Right ventricle myocardium superior (tissue), 1 donor: ENCODE data around the gene CDC42BPG. TPM values are rescaled to one million over a fixed set of nuclear protein-coding genes. Genes with fewer than 3 reads are reported as not detected.

Experiments
- ATAC-seq: fragments of 200-7000 bp; cut with Tn5 transposase; one replicate; pipeline ENCODE4 v1.9.1; 2020; ENCODE audit warnings: mild to moderate bottlenecking; ENCODE audit not compliant: poor library complexity
- DNase-seq: peaks from one replicate; pipeline ENCODE4 v3.0.0-alpha.2; 2020
- intact Hi-C: fragments of 100-400 bp; cut with DNase I; formaldehyde crosslinking; loops from one replicate; pipeline ENCODE4 v1.11.2; 2022
- total RNA-seq: library from RNA; stranded (reverse); fragmentation: NEBNext Ultra II Directional; extraction: Animal tissue kit (Norgen Biotek cat#: 25700); gene quantifications from one replicate; pipeline ENCODE4 v1.2.1, GENCODE V29; 2021
- donor health status: DM: no; HTN: yes; CAD: no; lungs with severe emphysema.

CDC42BPG gene
- total RNA-seq, 1 donor from 2014 or later: 0.35 TPM

DNA sequence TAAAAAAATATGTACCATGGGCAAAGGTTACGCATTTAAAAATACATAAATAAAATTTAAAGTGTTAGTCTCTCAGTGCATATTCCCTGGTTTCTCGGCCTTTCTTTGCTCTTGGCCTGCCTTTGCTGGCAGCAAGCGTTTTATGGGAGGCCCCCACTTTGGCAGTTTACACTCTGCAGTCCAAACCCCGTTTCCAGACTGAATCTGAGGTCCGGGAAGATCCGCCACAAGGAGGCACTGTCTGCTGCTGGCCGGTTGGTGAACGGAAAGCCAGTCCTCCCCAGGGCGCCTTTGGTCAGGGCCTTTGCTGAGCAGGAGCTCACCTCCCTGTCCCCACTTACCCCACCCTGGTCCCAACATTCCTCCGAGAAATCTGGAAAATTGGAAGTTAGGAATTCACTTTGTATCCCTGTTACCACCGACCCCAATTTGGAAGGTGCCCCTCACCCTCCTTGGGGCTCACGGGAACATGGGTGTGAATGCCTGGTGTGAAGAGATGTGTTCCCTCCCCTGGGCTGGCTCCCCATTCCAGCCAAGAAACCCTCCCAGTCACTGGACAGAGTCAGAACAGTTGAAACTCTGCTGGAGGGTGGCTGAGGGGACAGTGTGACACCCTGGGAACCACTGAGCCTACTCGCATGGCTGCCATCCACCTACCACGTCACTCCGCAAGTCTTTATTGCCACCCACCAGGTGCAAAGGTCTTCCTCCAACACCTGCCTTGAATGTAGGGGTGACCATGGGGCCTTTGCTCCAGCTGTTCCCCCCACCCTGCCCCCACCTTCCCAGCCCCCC, 56.7 kb downstream of the CDC42BPG start:
- peak; percentile 74 for DNase-seq
- peak; percentile 70 for ATAC-seq
- intact Hi-C loops: no loop called here

DNA sequence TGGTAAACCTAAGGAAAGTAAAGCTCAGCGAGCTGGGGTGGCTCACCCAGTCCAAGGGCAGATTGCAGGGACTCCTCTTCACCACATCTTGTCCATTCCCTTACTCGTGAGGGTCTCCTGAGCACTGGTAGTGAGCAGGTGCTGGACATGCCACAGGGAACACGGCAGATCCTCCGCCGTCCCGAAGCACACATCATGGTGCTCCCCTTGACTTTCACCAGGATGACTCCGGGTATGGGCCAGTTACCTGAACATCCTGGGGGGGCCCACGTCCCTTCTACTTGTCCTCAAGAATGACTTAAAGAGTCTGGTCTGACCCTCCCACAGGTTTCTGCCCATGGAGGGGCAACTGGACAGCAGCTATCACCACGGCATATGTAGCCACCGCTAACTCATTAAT, 58.1 kb downstream of the CDC42BPG start:
- intact Hi-C loops: no loop called here
- ATAC-seq (no peak), DNase-seq (no peak)

DNA sequence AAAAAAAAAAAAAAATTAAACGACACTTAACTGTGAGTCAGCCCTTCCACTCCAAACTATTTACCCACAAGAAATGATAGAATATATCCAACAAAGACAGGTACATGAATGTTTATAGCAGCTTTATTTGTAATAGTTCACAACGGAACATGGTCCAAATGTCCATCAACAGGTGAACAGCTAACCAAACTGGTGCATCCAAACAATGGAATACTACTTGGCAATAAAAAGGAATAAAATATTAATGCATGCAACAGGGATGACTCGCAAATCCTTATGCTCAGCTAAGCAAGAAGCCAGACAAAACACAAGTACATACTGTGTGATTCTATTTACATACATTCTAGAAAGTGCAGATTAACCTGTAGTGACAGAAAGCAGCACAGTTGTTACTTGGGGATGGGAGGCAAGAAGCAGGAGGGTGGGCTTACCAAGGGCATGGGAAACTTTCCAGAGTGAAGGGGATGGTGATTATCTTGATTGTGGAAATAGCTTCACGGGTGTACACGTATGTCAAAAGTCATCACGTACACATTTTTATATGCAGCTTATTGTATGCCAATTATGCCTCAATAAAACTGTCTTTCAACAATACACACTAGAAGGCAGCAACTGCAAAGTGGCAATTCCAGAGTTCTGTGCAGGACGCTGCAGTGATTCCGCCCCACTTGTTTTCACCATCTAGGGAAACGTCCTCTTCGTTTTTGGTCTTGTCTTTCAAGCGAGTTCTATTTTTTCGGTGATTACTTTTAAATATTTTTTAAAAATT, 59.5 kb downstream of the CDC42BPG start:
- intact Hi-C loops: no loop called here
- ATAC-seq (no peak), DNase-seq (no peak)

DNA sequence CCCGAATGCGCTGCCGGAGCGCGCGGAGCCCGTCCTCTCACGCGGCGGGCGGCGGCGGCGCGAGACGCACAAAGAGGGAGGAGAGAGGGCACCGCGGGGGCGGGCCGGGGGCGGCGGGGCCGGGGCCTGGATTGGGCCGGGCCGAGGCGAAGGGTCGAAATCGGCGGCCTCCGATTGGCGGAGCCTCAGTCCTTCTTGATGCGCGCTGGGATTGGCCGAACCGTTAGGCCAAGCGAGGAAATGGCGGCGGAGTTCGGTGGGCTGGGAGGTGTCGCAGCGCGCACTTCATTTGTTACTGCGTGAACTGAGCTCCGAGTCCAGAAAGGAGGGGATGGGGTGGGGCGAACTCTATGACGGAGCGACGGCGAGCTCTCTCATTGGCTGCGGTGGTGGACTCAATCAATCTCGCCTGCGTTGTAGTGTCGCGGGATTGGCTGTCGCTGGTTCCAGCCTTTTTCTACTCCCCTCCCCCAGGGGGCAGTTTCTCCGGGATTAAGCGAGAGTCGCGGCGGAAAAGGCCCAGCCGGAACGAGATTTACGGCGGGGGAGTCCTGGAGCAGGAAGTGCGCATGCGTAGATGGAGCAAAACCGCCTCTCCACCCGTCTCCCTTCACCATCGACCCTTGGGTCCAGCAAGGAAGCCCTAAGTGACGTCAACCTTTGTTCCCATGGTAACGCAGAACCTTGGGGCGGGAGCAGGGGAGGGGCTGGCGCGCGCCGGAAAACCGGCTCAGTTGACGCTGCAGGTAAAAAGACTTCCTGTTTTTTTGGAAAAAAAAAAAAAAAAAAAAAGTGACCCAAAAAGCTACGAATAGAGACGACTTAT, 65.8 kb downstream of the CDC42BPG start, which contains the start of gene SF1:
TSS of gene SF1 (minus strand) at position 70 of the 826 bp plus-strand sequence. CDS start 150 bp downstream, outside the sequence.
- ATAC-seq (peak; percentile 95), DNase-seq (peak; percentile 98)
- intact Hi-C loops: no loop called here

DNA sequence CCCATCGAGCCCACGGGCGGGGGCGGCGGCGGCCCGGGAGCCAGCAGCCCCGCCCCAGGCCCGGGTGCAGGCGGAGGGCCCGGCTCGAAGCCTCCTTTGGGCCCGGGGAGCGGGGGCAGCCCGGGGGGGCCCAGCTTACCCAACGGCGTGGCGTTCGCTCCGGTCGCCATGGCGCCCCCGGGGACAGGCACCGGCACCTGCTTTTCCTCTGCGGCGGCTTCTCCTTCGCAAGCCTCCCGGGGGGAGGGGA, 66.3 kb downstream of the CDC42BPG start:
- no peak for ATAC-seq
- intact Hi-C loops: no loop called here
- no peak for DNase-seq

DNA sequence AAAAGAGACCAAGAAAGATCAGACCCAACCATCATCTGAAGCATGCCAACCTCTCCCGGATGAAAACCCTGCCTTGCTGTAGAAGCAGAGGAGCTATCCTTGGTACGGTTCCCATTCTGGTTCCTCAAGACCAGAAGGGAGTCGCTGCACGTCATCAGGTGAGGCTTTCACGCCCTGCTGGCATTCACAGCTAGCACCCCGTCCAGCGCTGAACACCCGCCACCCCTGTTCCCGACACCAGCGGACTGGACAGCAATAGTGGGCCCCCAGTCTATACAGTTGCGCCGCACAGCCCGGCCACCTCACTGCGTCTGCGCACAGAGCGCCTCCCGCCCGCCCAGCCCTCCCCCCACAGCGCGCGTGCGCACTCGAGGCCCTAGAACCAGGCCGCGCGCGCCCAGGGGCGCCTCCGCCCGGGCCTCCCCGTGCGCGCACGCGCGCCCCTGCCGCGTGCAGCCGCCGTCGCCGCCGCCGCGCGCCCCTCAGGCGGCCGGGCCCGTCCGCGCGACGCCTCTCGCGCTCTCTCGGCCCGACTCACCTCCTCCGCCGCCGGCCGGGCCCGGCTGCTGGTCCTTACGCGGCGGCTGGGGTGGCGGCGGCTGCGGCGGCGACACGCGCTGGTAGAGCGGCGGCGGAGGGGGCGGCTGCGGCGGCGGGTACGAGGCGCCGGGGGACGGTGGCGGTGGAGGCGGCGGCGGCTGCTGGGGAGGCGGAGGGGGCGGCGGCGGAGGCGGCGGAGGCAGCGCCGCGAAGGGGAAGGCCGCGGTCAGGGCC, 66.8 kb downstream of the CDC42BPG start:
- intact Hi-C loops: no loop called here
- peak; percentile 36 for ATAC-seq

DNA sequence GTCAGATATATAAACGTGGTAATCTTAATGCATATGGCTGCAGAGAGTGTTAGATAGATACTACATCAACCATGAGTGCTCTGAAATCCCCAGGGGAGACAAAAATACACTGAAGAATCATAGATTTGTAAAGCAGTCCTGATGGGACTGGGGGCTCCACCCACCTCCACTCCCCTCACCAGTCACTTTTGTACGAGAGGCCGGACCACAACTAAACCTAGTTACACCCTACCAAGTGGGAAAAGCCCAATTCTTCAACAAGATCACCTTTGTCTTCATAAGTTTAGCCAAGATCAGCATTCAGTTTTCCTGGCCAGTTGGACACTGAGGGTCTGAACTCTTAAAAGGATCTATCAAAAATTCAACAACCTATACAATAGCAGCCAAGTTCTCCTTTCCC, 67.6 kb downstream of the CDC42BPG start:
- ATAC-seq: no peak
- DNase-seq: no peak
- intact Hi-C loops: no loop called here

More for the DNA sequence above, 66.8 kb downstream of the CDC42BPG start:
- peak; percentile 91 for DNase-seq

DNA sequence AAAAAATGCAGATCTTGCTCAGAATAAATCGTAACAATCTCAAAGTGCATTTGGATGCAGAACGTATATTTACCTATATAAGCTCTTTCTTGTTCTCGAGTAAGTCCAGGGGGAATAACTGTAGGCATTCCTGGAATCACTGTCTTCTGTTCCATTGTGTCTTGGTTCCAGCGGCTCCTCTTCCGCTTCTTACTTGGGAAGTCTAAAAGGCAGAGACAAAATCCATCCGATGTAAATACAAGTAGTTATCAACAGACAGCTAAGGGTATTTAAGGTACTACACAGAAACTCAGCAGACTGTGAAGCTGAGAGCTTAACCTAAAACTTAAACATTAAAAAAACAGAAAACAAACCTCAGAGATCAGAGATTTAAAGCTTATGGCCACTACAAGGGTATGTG, 68.0 kb downstream of the CDC42BPG start:
- intact Hi-C loops: no loop called here
- no peak for DNase-seq

DNA sequence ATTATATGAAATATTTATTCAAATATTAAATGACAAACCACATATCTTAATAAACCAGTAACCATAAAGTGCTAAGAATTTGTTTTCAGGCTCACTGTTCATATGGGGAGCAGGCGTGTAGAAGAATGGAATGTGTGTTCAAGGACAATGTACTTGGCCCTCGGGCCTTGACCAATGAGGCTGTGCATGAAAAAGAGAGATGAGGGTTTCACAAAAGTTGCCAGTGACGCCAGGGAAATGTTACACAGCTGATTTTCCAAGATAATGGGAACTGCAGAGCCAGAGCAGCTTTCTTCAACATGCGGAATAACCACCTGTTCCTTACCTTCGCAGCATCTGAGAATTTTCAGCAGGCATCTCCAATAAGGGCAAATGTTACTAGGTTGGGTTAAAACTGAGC, 70.3 kb downstream of the CDC42BPG start:
- DNase-seq (no peak), ATAC-seq (no peak)
- intact Hi-C loops: no loop called here

More for the DNA sequence above, 68.0 kb downstream of the CDC42BPG start:
- no peak for ATAC-seq

Other genes with a start within 250 kb of the CDC42BPG start
- gene NRXN2, start 121.5 kb downstream of the CDC42BPG start, total RNA-seq: 0.86 TPM
- gene RASGRP2, start 100.5 kb downstream of the CDC42BPG start, total RNA-seq: 38.4 TPM
- gene PYGM, start 84.7 kb downstream of the CDC42BPG start, total RNA-seq: 183 TPM
- 182 TPM for gene SF1, start 66.1 kb downstream of the CDC42BPG start, total RNA-seq
- gene MAP4K2, start 41.4 kb downstream of the CDC42BPG start, total RNA-seq: 7.7 TPM
- gene MEN1, start 34.1 kb downstream of the CDC42BPG start, total RNA-seq: 8.6 TPM
- 47.4 TPM for gene EHD1, start 34.0 kb upstream of the CDC42BPG start, total RNA-seq
- gene ATG2A, start 72.6 kb upstream of the CDC42BPG start, total RNA-seq: 11.5 TPM
- gene PPP2R5B, start 80.0 kb upstream of the CDC42BPG start, total RNA-seq: 20.6 TPM
- gene GPHA2, start 91.2 kb upstream of the CDC42BPG start, total RNA-seq: not detected
- not detected for gene MAJIN, start 127.5 kb upstream of the CDC42BPG start, total RNA-seq
- gene BATF2, start 152.3 kb upstream of the CDC42BPG start, total RNA-seq: 2.0 TPM
- 126 TPM for gene ARL2, start 169.5 kb upstream of the CDC42BPG start, total RNA-seq
- gene SNX15, start 182.8 kb upstream of the CDC42BPG start, total RNA-seq: 18.0 TPM
- gene SAC3D1, start 196.6 kb upstream of the CDC42BPG start, total RNA-seq: 7.8 TPM
- gene NAALADL1, start 213.9 kb upstream of the CDC42BPG start, total RNA-seq: 3.1 TPM
- 1.4 TPM for gene CDCA5, start 239.4 kb upstream of the CDC42BPG start, total RNA-seq
- gene ZFPL1, start 239.6 kb upstream of the CDC42BPG start, total RNA-seq: 19.9 TPM